Lung (tissue), 12 donors: ENCODE results near the gene CDK16. TPM values are rescaled to one million over a fixed set of nuclear protein-coding genes. Genes with fewer than 3 reads are reported as not detected.

Experiments
- ATAC-seq: fragments of 200-7000 bp; cut with Tn5 transposase; one replicate; pipeline ENCODE4 v1.9.1; 2020; ENCODE audit warnings: moderate number of reproducible peaks; ENCODE audit not compliant: insufficient read depth, low FRiP score
- DNase-seq, 3 donors: peaks; one replicate each; pipeline ENCODE4 v3.0.0-alpha.2; 2013 to 2017
- H3K27ac ChIP-seq, 2 donors: one replicate each; pipeline ENCODE4 v1.5.1; 2013; ENCODE audit warnings: mild to moderate bottlenecking in 2 of 2, moderate library complexity in 2 of 2, control low read depth in 1 of 2, inconsistent platforms in 1 of 2, low read depth in 1 of 2, low read length in 1 of 2
- H3K27me3 ChIP-seq, 3 donors: one replicate each; pipeline ENCODE4 v1.5.1; 2013; ENCODE audit warnings: low read length in 2 of 3; ENCODE audit not compliant: control insufficient read depth in 3 of 3, insufficient read depth in 3 of 3
- H3K36me3 ChIP-seq, 4 donors: one replicate each; pipeline ENCODE4 v1.5.1; 2013; ENCODE audit warnings: low read length in 4 of 4, mild to moderate bottlenecking in 1 of 4, moderate library complexity in 1 of 4; ENCODE audit not compliant: control insufficient read depth in 4 of 4, insufficient read depth in 4 of 4
- H3K4me1 ChIP-seq, 5 donors: one replicate each; pipeline ENCODE4 v1.5.1; 2013; ENCODE audit warnings: low read length in 5 of 5, mild to moderate bottlenecking in 2 of 5, moderate library complexity in 1 of 5; ENCODE audit not compliant: control insufficient read depth in 5 of 5, insufficient read depth in 5 of 5
- H3K4me3 ChIP-seq: one replicate; pipeline ENCODE4 v1.5.1; 2013; ENCODE audit warnings: mild to moderate bottlenecking, control low read depth, moderate library complexity
- H3K9ac ChIP-seq, 2 donors: one replicate each; pipeline ENCODE4 v1.5.1; 2013; ENCODE audit warnings: low read length in 2 of 2, control low read depth in 1 of 2; ENCODE audit not compliant: insufficient read depth in 1 of 2
- H3K9me3 ChIP-seq, 4 donors: one replicate each; pipeline ENCODE4 v1.5.1; 2013; ENCODE audit warnings: low read length in 3 of 4, mild to moderate bottlenecking in 1 of 4, moderate library complexity in 1 of 4; ENCODE audit not compliant: control insufficient read depth in 4 of 4, insufficient read depth in 3 of 4
- WGBS, 2 donors: extraction: QIAGEN DNeasy Blood & Tissue Kit; methylation state at CpG; one replicate each; pipeline ENCODE4 v1.1.7; 2013; 5-methylcytosine and 5-hydroxymethylcytosine counted together
- polyA plus RNA-seq, 2 donors: library from polyadenylated mRNA; stranded (reverse); fragments of 200-250 nt; gene quantifications; one replicate each; pipeline ENCODE4 v1.2.1, GENCODE V29; 2013
- total RNA-seq, 2 donors: library from RNA; depleted of rRNA in 1 of 2; stranded (reverse); fragments of >200 nt in 1 of 2; gene quantifications; one replicate each; pipeline ENCODE4 v1.2.1, GENCODE V29; 2014 to 2021
- TF ChIP-seq, protein P1 (sequence below): IDR thresholded peaks from 2 replicates; pipeline ENCODE4 v1.5.1; 2012; ENCODE audit warnings: mild to moderate bottlenecking; ENCODE audit errors: control extremely low read depth, extremely low read depth
- donor health status: control.
- donor health status: control.
- donor health status: Bipolar disorder and iron deficiency.
- donor health status: healthy.
- donor health status: DM: yes; HTN: yes; CAD: no.

Gene CDK16
- total and polyA plus RNA-seq, 4 donors, result 50.1 to 93.5 (median 60.5) TPM

DNA sequence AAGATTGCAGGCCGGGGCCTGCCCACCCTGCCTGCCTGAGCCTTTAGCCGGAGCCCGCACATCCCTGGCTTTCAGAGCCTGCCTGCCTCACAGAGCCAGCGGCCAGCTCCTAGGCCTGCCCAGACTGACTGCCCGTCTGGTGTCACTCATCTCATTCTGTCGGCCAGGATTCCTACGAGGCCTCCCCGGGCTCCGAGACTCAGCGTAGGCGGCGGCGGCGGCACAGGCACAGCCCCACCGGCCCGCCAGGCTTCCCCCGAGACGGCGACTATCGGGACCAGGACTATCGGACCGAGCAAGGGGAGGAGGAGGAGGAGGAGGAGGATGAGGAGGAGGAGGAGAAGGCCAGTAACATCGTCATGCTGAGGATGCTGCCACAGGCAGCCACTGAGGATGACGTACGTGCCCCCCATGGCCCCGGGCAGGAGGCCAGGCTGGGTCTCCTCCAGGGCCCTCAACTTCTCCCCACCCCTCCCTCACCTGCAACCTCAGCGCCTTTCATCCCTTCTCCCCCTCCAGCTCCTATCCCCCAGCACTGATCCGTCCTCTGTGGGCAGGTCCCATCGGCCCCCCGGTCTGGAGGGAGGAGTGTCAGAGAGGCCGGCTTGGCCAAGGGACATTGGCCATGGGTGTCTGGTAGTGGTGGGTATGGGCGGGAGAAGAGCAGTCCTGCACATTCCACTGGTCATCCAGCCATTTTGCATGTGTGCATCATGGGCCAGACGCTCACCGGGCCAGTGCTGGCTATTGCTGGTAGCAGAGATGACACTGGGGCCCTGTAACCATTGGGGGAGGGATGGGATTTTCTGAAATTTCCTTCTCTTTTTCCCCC lies 47.4 kb upstream of the CDK16 start:
- no peaks in the 10 kb centered on the region for H3K9me3 ChIP-seq
- peaks cover 0 to 13% (median 3%) of the 10 kb centered on the region in 3 donors for H3K27me3 ChIP-seq
- TF ChIP-seq, protein P1, sequence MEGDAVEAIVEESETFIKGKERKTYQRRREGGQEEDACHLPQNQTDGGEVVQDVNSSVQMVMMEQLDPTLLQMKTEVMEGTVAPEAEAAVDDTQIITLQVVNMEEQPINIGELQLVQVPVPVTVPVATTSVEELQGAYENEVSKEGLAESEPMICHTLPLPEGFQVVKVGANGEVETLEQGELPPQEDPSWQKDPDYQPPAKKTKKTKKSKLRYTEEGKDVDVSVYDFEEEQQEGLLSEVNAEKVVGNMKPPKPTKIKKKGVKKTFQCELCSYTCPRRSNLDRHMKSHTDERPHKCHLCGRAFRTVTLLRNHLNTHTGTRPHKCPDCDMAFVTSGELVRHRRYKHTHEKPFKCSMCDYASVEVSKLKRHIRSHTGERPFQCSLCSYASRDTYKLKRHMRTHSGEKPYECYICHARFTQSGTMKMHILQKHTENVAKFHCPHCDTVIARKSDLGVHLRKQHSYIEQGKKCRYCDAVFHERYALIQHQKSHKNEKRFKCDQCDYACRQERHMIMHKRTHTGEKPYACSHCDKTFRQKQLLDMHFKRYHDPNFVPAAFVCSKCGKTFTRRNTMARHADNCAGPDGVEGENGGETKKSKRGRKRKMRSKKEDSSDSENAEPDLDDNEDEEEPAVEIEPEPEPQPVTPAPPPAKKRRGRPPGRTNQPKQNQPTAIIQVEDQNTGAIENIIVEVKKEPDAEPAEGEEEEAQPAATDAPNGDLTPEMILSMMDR, result no peak
- no peak overlapping the region for H3K27ac ChIP-seq
- no peak overlapping the region for H3K4me3 ChIP-seq
- no peaks in the 10 kb centered on the region for H3K4me1 ChIP-seq
- WGBS, 2 donors, result 89 to 96% methylated on average over 15 to 34 of the region's 34 CpGs
- ATAC-seq (no peak), DNase-seq (no peak)
- H3K36me3 ChIP-seq, result peaks cover 4 to 34% (median 8%) of the 10 kb centered on the region in 4 donors
- no peak overlapping the region for H3K9ac ChIP-seq

DNA sequence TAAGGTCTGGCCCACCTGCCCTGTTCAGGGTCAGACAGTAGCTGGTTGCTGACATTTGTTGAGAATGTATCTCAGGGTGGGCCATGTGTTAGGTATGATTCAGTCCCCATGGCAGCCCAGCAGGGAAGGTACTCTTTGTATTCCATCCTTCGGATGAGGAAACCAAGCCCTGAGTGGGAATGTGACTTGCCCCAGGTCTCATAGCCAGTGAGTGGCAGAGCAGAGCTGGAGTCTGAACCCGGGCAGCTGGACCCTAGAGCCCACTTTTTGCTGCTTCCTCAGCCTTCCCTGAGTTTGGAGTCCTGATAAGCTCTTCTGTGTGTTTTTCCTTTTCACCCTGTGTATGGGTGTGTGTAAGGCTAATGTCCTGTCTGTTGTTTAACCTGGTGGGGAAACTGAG lies 46.5 kb upstream of the CDK16 start:
- Histone ChIP-seq H3K27ac (no peak overlapping the region), H3K4me3 (no peak overlapping the region), H3K9me3 (peaks cover 0 to 2% (median 0%) of the 10 kb centered on the region in 4 donors), H3K4me1 (no peaks in the 10 kb centered on the region), H3K36me3 (peaks cover 4 to 34% (median 12%) of the 10 kb centered on the region in 4 donors), H3K27me3 (peaks cover 0 to 18% (median 3%) of the 10 kb centered on the region in 3 donors), H3K9ac (no peak overlapping the region)
- no peak for ATAC-seq
- 81 to 100% methylated on average over 2 of the region's 2 CpGs for WGBS, 2 donors
- TF ChIP-seq, protein P1, result no peak
- no peak for DNase-seq

DNA sequence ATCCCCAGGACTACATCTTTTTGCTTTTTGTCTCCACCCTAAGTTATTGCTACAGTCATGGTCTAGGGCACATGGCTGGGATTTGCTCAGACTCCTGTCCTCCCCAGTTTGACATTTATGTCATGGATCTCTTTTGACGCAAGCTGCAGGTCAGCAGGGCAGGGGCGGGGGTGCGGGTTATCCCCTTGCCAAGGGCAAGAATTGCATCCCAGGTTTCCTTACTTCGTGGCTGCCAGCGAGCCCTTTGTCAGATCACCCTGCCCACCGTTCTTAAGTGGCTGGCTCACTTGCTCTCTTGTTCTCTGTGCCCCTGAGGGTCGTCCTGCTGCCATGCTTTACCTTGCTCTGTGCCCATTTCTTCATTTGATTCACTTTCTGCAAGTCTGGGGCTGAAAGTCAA lies 45.9 kb upstream of the CDK16 start:
- DNase-seq, result no peak
- peaks cover 4 to 37% (median 12%) of the 10 kb centered on the region in 4 donors for H3K36me3 ChIP-seq

More for the DNA sequence above, 45.9 kb upstream of the CDK16 start:
- TF ChIP-seq, protein P1, result no peak
- no peak for ATAC-seq
- 81 to 93% methylated on average over 7 of the region's 7 CpGs for WGBS, 2 donors
- no peak overlapping the region for H3K27ac ChIP-seq
- peaks cover 0 to 2% (median 0%) of the 10 kb centered on the region in 4 donors for H3K9me3 ChIP-seq
- peaks cover 0 to 21% (median 3%) of the 10 kb centered on the region in 3 donors for H3K27me3 ChIP-seq
- H3K4me3 ChIP-seq, result no peak overlapping the region
- no peak overlapping the region for H3K9ac ChIP-seq
- H3K4me1 ChIP-seq, result no peaks in the 10 kb centered on the region
